Measurements from ENCODE around the gene CMIP.
"Not testable (repeated sequence)": the region's sequence is repeated elsewhere in the genome, so short reads cannot be mapped to it uniquely, and the experiment has no call there.

CMIP gene

GRCh38 chr16:81517629-81518438 is 73.2 kb downstream of the CMIP start:
- peak; percentile 81 for DNase-seq (ENCODE audit: low read depth)

- DNase-seq (ENCODE audit: low read depth): no peak
Measured at GRCh38 chr16:81518439-81518757, 73.8 kb downstream of the CMIP start.

- DNase-seq (ENCODE audit: low read depth): peak; percentile 53
Measured at GRCh38 chr16:81519301-81520150, 74.9 kb downstream of the CMIP start.

- no peak for DNase-seq (ENCODE audit: low read depth)
Measured at GRCh38 chr16:81520151-81520470, 75.5 kb downstream of the CMIP start.

- no peak for DNase-seq (ENCODE audit: low read depth)
Measured at GRCh38 chr16:81520560-81521135, 76.0 kb downstream of the CMIP start.

- no peak for DNase-seq (ENCODE audit: low read depth)
Measured at GRCh38 chr16:81521141-81521626, 76.6 kb downstream of the CMIP start.

- no peak for DNase-seq (ENCODE audit: low read depth)
Measured at GRCh38 chr16:81522108-81522701, 77.6 kb downstream of the CMIP start.

- DNase-seq (ENCODE audit: low read depth): not testable (repeated sequence)
Measured at GRCh38 chr16:81522851-81523250, 78.2 kb downstream of the CMIP start.

GRCh38 chr16:81523387-81524115 is 78.9 kb downstream of the CMIP start:
- peak; percentile 92 for DNase-seq (ENCODE audit: low read depth)

- DNase-seq (ENCODE audit: low read depth): no peak
Measured at GRCh38 chr16:81524382-81524781, 79.8 kb downstream of the CMIP start.

GRCh38 chr16:81524885-81525284 is 80.3 kb downstream of the CMIP start:
- not testable (repeated sequence) for DNase-seq (ENCODE audit: low read depth)

- DNase-seq (ENCODE audit: low read depth): no peak
Measured at GRCh38 chr16:81526199-81526598, 81.6 kb downstream of the CMIP start.

GRCh38 chr16:81526935-81527334 is 82.3 kb downstream of the CMIP start:
- no peak for DNase-seq (ENCODE audit: low read depth)

GRCh38 chr16:81527477-81528178 is 83.0 kb downstream of the CMIP start:
- no peak for DNase-seq (ENCODE audit: low read depth)

- no peak for DNase-seq (ENCODE audit: low read depth)
Measured at GRCh38 chr16:81528256-81528655, 83.6 kb downstream of the CMIP start.

- DNase-seq (ENCODE audit: low read depth): no peak
Measured at GRCh38 chr16:81530296-81530721, 85.7 kb downstream of the CMIP start.

GRCh38 chr16:81530814-81531213 is 86.2 kb downstream of the CMIP start:
- no peak for DNase-seq (ENCODE audit: low read depth)

GRCh38 chr16:81531419-81531821 is 86.8 kb downstream of the CMIP start:
- no peak for DNase-seq (ENCODE audit: low read depth)

GRCh38 chr16:81532491-81533174 is 88.0 kb downstream of the CMIP start:
- no peak for DNase-seq (ENCODE audit: low read depth)

- no peak for DNase-seq (ENCODE audit: low read depth)
Measured at GRCh38 chr16:81533175-81533507, 88.5 kb downstream of the CMIP start.

All from ELR (cell line).